ENCODE data around the gene MED13.
"Not testable (repeated sequence)": the region's sequence is repeated elsewhere in the genome, so short reads cannot be mapped to it uniquely, and the experiment has no call there.

Gene MED13

GRCh38 chr17:61894310-61894709 is 170.8 kb downstream of the MED13 start:
- DNase-seq, result not testable (repeated sequence)

Data from DMS79 treated with DMSO at 0.1 percent for 48 hours (cell line).